NCI-H69 (cell line): ENCODE measurements around the gene SAPCD2.

Experiments used
- DNase-seq: peaks from one replicate; lab custom pipeline; 2025; lab: John Stamatoyannopoulos, UW

SAPCD2 gene

DNA sequence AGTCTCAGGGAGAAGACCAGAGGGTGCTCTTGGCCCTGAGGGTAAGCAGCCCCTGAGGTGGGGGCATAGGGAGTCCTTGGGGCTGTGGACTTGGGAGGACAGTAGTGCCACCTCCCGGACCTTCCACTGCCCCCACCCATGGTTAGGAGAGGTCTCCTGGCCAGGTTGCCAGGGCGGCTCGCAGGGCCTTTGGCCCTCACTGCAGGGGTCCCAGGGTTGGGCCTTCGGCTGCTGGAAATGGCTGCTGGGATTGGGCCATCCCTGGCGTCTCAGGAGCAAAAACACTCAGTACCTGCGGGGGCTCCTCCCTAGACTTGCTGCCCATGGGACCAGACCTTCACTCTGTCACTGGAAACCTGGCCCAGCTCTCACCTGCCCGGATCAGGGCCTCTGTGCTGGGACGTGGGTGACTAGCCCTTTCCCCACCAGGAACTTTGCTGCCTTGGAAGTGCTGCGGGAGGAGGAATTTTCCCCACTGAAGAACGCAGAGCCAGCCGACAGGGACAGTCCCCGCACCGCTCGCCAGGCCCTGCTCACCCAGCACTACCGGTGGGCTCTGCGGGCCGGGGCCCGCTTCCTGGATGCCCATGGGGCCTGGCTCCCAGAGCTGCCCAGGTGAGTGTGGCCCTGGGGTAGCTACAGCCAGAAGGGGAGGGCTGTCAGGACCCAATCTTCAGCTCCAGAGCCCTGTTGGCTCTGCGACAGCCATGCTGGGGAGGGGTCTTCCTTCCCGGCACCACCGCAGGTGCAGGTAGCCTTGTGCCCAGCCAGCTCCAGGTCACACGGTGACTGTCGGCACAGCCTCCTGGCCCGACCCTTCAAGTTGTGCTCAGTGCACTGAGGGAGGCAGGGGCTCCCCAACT lies 10.1 kb upstream of the SAPCD2 start:
- DNase-seq = no peak

DNA sequence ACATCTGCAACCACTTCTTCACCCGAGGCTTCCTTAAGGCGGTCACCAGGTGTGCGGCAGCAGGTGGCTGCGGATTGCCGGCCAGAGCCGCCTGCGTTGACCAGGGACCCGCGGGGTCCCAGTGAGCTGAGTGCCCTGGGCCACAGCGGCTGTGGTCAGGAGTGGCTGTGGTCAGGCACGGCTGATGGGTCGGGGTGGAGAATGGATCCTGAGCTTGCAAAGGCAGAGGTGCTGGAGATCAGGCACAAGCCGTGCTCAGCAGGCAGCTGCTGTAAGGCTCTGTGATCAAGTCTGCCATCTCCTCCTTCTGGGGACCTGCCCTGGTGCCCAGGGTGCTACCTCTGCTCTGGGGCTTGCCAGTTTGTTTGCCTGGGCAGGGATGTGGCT lies 9.0 kb upstream of the SAPCD2 start:
- DNase-seq = no peak

- DNase-seq = no peak
Measured at GRCh38 chr9:137078701-137079400, 8.5 kb upstream of the SAPCD2 start.

DNA sequence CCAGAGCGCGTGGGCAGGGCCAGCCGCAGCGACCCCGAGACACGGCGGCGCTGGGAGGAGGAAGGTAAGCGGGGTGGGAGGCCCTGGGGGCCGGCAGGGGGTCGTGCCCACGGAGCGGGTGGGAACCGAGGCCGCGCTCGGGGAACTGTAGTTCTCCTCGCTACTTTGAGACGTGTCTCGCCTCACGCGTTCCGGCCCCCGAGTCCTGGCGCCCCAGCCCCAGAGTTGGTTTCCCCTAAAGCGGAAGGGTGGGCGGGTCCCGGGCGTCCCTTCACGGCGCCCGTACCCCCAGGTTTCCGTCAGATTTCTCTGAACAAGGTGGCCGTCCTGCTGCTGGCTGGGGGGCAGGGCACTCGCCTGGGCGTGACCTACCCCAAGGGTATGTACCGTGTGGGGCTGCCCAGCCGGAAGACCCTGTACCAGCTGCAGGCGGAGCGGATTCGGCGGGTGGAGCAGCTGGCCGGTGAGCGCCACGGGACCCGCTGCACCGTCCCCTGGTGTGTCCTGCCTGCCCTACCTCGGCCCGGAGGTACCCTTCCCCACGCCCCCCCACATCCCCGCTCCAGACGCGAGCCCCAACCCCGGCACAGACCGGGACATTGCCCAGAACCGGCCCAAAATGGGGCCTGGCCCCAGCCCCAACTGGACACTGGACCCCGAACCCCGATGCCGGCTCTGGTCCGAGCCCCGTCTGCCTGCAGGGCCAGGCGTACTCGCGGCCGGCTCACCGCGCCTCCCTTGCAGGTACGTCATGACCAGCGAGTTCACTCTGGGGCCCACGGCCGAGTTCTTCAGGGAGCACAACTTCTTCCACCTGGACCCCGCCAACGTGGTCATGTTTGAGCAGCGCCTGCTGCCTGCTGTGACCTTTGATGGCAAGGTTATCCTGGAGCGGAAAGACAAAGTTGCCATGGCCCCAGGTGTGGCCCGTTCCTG lies 7.7 kb upstream of the SAPCD2 start:
- peak; percentile 48 for DNase-seq

DNA sequence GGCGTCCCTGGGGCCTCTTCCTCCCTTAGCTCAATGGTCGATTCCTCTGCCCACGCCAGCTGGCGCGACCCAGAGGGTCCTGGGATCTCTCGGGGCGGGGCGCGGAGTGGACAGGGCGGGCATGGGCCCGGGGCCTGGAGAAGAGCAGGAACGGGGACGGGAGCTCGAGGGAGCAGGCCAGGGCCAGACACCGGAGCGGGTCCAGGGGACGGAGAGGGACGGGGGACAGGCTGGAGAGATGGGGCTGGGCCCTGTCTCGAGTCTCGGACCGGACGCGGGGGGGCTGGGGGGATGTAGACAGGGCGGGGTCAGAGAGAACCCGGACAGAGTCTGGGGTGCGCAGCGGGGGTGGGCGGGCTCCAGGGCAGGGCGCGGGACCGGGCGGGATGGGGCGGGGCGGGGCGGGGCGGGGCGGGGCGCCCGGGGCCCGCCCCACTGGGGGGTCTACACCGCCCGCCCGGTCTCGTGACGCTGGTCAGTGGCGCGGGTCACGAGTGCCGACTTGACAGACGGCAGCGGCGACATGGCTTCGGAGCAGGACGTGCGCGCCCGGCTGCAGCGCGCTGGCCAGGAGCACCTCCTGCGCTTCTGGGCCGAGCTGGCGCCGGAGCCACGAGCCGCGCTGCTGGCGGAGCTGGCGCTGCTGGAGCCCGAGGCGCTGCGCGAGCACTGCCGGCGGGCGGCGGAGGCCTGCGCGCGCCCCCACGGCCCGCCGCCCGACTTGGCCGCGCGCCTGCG lies 6.8 kb upstream of the SAPCD2 start, which contains the start of gene UAP1L1:
UAP1L1 (plus strand) TSS at position 508 of the 738 bp plus-strand sequence; CDS start at position 524, 16 bp downstream.
- peak; percentile 74 for DNase-seq

GRCh38 chr9:137076636-137077009 lies 6.3 kb upstream of the SAPCD2 start:
- no peak for DNase-seq

GRCh38 chr9:137075275-137075775 lies 5.0 kb upstream of the SAPCD2 start:
- DNase-seq = no peak

DNA sequence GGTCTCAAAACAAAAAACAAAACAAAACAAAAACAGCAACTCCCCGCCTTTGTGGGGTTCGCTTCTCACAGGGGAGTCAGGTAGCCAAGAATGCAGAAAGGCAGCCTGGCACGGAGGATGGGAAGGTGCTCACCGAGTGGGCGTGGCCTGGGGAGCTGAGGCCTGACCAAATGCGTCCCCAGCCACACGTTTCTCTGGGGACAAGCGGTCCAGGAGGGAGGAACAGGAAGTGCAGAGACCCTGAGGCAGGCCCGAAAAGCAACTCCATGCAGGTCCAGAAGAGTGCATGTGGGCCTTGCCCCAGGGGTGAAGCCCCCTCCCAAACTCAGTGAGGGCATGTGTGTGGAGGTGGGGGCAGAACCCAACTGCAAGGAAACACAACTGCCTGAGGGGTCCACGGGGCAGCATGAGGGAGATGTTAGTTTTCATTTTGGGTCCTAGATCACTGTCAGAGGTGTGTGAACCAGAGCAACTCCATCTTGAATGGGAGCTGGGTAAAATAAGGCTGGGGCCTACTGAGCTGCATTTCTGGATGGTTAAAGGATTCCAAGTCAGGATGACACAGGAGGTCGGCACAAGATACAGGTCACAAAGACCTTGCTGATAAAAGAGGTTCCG lies 4.4 kb upstream of the SAPCD2 start:
- no peak for DNase-seq

- no peak for DNase-seq
Measured at GRCh38 chr9:137073992-137074399, 3.6 kb upstream of the SAPCD2 start.

DNA sequence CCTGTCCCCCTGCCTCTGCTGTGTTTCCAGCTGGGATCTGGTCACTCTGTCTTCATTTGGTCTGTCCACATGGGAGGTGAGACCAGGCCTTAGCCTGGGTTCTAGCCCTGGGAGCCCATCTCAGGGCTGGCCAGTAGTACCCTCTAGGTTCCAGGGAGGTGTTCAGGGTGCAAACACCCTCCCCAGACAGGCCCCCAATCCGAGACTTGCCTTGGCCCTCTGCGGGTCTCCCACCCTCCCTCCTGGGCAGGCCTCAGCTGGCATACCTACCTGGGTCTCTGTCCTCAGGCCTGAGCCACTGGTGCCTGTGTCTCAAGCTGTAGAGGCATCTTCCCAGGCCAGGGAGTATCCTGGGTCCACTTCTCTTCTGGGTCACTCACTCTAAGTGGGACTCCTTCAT lies 925 bp upstream of the SAPCD2 start:
- DNase-seq = no peak

- peak; percentile 83 for DNase-seq
Measured at GRCh38 chr9:137070906-137071275, 534 bp upstream of the SAPCD2 start.

DNA sequence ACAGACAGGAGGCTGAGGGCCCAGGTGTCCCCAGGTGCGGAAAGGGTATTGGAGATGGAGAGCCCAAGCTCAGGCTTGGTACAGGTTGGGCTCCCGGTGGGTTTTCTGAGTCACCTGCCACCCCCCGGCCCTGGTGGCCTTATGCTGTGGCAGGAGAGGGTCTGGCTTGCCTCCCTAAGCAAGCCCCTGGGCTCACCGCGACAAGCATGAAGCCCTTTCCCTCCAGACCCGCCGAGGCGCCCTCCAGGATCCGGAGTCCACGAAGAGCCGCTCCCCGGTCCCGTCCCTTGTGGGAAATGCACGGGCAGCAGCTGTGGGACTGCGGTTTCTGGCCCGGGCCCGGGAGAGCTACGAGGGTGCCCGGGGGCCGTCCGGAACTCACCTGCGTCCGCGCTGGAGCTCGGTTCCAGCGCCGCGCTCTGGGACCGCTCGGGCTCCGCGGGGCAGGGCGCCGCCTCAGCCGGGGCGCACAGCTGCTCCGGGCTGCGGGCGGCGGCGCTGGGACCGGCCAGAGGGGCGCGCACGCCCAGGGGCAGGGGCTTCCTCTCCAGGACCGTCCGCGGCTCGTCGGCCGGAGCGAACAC lies 757 bp downstream of the SAPCD2 start:
- DNase-seq = peak; percentile 60

DNA sequence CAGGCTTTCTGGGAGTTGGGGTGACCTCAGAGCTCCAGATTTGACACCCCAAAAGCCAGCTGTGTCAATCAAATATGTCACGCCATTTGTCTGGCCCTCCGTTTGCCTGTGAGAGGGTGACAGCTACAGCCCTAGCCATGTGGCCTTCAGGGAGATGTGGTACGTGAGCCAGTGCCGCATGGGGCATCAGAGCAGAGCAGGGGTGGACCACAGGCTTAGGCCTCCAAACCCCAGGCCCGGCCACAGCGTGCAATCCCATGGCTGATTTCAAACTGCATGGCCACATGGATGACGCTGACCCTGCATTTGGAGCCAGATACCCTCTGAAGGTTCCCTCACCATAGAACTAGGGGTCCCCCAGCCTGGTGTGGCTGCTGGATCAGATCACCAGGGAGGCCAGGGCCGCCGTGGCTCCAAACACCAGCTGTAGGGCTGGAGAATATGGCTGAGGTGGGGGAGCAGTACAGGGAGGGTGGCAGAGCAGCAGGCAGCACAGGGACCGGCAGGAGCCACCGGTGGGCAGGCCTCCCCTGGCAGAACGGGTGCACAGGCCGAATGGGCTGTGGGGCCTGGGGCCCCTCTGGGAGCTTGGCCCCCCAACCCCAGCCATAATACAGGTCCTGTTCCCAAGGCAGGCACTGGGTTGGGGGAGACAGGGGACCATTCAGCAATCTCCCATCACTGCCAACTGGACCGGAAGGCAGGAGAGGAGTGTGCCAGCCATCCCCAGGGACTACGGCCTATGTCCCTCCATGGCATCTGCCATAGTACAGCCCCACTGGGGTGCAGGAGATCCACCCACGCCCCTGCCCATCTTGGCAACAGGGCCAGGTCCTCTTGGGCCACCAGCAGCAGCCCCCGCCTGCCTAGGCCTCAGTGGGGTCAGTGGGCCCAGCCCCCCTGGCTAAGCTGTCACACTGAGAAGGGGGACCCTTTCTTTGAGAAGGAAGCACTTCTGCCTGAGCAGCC lies 1.5 kb downstream of the SAPCD2 start:
- no peak for DNase-seq

- peak; percentile 88 for DNase-seq
Measured at GRCh38 chr9:137067860-137068538, 2.4 kb downstream of the SAPCD2 start.

DNA sequence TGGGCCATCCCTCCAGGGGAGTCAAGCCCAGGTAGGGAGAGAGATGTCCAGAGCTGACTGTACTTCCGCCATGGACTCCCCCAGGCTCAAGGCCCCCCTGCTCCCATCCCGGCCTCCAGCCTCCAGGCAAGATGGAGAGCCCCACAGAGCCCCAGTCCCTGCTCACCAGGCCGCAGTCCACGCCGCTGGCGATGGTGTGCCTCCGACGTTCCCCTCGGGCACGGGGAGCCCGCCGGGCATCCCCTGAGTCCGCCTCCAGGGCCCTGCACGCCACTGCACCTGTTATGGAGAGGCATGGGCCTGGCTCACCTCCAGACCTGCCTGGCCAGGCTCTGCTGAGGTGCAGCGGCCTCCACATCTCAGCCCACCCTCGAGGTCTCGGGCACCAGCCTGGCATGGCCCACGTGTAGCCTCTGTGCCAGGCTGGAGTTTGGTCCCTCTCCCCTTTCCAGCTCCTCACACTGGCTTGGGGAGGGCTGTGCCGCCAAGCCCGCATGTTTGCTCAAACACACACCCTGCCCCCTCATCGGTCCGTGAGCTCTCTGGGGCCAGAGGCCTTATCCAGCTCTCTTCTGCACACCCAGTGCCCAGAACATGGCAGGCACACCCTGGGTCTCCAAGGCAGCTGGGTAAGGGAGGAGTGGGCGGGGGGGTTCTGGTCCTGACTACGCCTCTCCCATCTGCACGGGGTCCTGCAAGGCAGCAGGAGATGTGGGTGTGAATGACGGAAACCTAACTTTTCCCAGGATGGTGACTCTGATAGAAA lies 4.1 kb downstream of the SAPCD2 start:
- DNase-seq = no peak

GRCh38 chr9:137065336-137065967 lies 4.9 kb downstream of the SAPCD2 start:
- DNase-seq = no peak

DNA sequence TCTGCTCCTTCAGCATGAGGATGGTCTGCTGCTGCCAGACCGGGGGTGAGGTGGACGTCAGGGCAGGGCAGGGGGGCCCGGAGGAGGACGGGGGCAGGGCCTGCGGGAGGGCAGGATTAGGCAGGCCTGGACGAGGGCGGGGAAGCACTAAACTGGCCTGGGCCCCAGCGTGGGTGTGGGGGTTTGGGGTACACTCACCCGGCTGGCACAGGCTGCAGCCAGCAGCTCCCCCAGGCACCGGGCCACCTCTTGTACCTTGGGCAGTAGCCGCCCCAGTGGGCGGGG lies 5.5 kb downstream of the SAPCD2 start:
- no peak for DNase-seq
